Fibroblast of peridontal ligament (primary cell): ENCODE data around the gene ZRSR2.
A peak's percentile ranks its signal among the peaks of the same experiment; 100 is the strongest.
"Not testable (repeated sequence)": the region's sequence is repeated elsewhere in the genome, so short reads cannot be mapped to it uniquely, and the experiment has no call there.

Experiments
- DNase-seq: peaks from one replicate; pipeline ENCODE4 v3.0.0-alpha.2; 2010; ENCODE audit errors: extremely low read depth

The ZRSR2 gene

GRCh38 chrX:15789979-15790768, at the start of gene ZRSR2:
TSS of gene ZRSR2 (plus strand) at chrX:15790484. CDS start at chrX:15790496, 12 bp downstream.
- DNase-seq: peak; percentile 57

DNA sequence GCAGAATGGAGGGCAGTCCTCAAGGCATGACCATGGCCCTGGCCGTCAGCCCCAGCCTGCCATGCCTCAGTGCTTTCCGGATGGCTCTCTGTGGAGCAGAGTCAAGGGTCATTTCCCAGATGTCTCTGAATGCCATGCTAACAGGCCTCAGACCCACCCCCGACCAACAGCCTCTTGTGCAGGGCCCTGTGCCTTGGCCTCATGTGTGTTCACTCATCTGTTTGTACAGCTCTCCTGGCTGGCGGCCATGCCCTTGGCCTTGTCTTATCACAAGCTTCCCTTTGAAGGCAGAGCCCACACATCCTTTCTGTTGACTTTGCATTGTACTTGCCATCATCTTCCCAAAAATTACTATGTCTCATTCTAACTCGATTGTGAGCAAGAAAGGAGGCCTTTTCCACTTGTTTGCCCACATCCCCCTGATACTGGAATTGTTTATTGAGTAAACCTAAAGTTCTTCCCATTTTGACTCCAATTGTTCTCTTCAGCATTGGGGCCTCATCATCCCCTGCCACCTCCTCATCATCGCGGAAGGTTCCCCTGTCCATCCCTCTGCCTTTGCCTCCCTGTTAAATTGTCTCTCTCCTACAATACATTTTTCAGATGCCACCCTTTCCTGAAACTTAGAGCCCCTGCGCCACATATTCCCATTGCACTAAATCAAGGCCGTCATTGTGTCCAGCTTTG, 46.0 kb upstream of the ZRSR2 start:
- no peak for DNase-seq

DNA sequence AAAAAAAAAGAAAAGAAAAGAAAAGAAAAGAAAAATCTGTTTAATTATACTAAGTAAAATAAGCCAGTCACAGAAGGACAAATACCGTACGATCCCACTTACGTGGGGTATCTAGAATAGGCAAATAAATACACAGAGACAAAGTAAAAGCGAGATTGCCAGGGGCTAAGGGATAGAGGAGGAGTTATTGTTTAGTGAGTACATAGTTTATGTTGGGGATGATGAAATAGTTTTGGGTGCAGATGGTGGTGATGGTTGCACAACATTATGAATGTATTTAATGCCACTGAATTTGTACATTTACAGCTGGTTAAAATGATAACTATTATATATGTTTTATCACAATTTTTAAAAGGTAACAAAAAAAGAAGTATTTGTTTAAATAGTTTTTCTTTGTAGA, 45.1 kb upstream of the ZRSR2 start:
- peak; percentile 46 for DNase-seq

DNA sequence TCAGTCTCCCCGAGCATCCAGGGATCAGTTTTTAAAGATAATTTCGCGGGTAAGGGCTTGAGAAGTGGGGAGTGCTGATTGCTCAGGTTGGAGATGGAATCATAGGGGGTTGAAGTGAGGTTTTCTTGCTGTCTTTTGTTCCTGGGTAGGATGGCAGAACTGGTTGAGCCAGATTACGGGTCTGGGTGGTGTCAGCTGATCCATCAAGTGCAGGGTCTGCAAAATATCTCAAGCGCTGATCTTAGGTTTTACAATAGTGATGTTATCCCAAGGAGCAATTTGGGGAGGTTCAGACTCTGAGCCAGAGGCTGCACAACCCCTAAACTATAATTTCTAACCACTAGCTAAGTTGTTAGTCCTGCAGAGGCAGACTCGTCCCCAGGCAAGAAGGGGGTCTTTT, 43.6 kb upstream of the ZRSR2 start:
- not testable (repeated sequence) for DNase-seq

- DNase-seq: no peak
These were observed 42.6 kb upstream of the ZRSR2 start for GRCh38 chrX:15747626-15748173.

DNA sequence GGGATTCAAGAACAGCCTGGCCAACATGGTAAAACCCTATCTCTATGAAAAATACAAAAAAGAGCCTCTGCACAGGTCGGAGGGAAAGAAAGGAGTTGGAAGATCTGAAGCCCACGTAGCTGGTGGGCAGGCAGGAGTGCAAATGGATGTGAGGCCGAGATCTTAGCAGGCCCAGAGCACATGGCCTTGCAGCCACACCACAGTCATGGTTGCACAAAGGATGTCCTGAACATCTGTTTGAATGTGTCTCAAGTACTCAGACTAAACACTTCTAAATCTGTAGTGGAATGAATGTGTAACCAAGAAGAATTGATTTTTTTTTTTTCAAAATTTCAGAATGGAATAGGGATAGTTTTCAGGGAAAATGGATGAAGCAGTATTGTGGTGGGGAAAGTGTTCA, 41.4 kb upstream of the ZRSR2 start:
- DNase-seq: peak; percentile 2

GRCh38 chrX:15749642-15750610, 40.4 kb upstream of the ZRSR2 start:
- peak; percentile 43 for DNase-seq

- DNase-seq: peak; percentile 27
These were observed 39.6 kb upstream of the ZRSR2 start for GRCh38 chrX:15750611-15751154.

- peak; percentile 59 for DNase-seq
These were observed 39.0 kb upstream of the ZRSR2 start for GRCh38 chrX:15751155-15751819.

GRCh38 chrX:15755091-15755490, 35.2 kb upstream of the ZRSR2 start:
- DNase-seq: no peak

GRCh38 chrX:15758140-15758539, 32.1 kb upstream of the ZRSR2 start:
- DNase-seq: no peak

GRCh38 chrX:15759886-15760285, 30.4 kb upstream of the ZRSR2 start:
- DNase-seq: not testable (repeated sequence)

- peak; percentile 56 for DNase-seq
These were observed 28.6 kb upstream of the ZRSR2 start for GRCh38 chrX:15761564-15762191.

DNA sequence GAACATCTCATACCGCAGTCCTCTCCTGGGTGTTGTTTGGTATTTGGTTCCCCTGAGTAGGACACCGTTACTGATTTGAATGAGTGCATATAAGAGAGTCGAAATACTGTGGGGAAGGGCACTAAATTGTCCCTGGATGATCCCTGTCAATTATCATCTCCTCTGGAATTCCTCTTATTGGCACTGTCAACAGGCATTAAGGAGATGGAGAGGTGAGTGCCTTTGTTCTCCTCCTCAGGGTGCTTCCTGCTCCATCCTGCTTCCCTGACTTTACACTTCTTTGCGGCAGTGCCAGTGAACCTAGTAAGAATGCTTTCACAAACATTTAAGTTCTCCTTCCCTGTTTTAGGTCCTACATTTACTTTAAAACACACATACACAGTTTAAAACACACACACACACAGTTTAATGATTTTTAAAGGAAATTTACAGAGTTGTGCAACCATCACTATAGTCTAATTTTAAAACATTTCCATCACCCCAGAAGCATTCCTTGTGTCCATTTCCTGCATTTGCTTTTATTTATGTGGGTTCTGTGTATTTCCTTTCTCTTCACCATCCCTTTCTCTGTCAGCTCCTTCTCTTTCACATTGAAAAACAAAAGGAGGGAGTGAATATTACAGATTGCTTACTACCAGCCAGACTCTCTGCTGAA, 20.9 kb upstream of the ZRSR2 start:
- peak; percentile 11 for DNase-seq

DNA sequence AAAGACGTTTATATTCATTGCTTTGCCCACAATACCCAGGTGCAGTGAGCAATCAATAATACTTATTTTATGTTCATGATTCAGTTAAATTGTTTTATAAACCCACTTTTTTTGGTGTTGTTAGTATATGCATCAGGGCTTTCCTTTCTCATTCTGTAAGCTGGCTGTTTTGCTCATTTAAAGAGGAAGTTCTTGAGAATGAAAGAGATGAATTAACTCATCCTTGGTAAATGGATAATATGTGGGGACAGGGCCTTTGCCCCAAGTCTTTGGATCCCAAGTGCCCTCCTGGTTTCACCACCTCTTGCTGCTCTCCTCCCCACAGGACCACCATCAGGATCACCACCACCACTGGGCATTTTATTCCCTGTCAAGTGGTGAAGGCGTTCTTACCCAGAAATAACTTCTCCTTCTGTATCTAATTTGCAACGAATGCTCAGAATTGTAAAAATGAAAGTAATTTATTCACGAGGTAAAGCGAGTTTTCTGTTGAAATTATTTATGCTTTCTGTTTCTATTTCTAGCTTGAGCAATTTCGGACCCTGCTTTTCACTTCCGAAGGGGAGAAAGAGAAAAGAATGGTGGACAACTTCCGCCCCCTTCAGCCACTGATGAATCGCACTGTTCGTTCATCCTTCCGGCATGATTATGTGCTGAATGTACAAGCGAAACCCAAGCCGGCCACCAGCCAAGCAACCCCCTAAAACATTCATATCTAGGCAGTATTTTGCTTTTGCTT, 8.2 kb upstream of the ZRSR2 start:
- no peak for DNase-seq

GRCh38 chrX:15785176-15785750, 5.0 kb upstream of the ZRSR2 start:
- DNase-seq: no peak

- DNase-seq: no peak
These were observed 3.4 kb upstream of the ZRSR2 start for GRCh38 chrX:15786915-15787314.

DNA sequence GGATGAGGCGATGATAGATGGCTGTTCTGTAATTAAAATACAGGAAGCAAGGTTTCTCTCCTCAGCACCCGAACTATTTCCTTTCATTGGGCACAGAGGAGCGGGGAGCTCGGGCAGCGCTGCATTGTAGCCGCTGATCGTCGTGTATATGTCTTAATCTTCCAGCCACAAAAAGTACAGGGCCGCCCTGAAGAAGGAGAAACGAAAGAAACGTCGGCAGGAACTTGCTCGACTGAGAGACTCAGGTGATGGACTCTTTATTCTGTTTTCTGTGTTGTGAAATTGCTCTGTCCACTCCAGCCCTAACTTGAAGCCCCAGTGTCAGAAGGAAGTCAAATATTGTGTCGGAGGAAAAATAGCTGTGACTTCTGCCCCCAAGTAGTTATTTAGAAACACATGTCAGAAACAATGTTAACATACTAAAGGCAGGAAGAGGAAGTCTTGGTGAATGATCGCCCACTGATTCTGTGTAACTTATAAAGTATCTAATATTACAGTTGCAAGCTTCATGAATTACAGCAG, 546 bp downstream of the ZRSR2 start:
- peak; percentile 6 for DNase-seq

- no peak for DNase-seq
These were observed 7.4 kb downstream of the ZRSR2 start for GRCh38 chrX:15797707-15798106.
